ENCODE measurements around the gene COL6A3.
"Not testable (repeated sequence)": the region's sequence is repeated elsewhere in the genome, so short reads cannot be mapped to it uniquely, and the experiment has no call there.

Gene COL6A3

GRCh38 chr2:237374284-237375060 is 39.5 kb downstream of the COL6A3 start:
- no peak for DNase-seq

GRCh38 chr2:237371856-237372255 is 42.1 kb downstream of the COL6A3 start:
- no peak for DNase-seq

DNA sequence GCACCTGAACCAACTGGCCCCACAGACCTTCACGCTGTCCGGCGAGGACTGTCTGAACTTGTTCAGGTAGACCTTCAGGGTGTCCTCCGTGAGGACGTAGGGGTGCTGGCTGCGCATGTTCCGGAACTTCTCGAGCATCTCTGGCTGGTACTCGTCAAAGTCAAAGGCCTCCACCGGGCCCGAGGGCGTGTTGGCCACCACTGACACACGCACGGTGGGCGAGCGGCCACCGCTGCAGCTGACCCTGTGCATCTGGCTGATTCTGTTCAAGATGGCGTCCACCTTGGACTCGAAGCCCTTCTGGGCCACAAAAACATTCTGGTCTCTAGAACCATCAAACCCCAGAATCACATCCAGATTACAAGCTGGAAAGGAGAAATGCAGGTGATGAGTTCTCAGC is 48.3 kb downstream of the COL6A3 start:
- no peak for DNase-seq

- DNase-seq: no peak
Measured at GRCh38 chr2:237364655-237365054, 49.3 kb downstream of the COL6A3 start.

GRCh38 chr2:237361194-237362004 is 52.6 kb downstream of the COL6A3 start:
- DNase-seq: peak; percentile 1

GRCh38 chr2:237359894-237360780 is 53.8 kb downstream of the COL6A3 start:
- no peak for DNase-seq

DNA sequence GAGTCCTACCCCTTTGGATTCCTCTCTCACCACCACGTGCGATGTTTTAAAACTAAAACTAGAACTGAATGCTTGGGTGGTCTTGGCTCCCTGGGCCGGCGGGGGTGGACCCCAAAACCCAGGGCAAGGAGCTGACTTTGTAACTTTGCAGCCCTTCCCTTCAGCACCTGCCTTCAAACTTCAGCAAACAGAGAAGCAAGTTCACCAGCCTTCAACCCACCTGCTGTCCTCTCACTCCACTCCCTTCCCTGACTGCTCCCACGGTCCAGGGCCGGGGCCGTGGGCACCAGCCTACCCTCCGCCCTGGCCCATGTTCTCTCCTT is 54.5 kb downstream of the COL6A3 start:
- no peak for DNase-seq

DNA sequence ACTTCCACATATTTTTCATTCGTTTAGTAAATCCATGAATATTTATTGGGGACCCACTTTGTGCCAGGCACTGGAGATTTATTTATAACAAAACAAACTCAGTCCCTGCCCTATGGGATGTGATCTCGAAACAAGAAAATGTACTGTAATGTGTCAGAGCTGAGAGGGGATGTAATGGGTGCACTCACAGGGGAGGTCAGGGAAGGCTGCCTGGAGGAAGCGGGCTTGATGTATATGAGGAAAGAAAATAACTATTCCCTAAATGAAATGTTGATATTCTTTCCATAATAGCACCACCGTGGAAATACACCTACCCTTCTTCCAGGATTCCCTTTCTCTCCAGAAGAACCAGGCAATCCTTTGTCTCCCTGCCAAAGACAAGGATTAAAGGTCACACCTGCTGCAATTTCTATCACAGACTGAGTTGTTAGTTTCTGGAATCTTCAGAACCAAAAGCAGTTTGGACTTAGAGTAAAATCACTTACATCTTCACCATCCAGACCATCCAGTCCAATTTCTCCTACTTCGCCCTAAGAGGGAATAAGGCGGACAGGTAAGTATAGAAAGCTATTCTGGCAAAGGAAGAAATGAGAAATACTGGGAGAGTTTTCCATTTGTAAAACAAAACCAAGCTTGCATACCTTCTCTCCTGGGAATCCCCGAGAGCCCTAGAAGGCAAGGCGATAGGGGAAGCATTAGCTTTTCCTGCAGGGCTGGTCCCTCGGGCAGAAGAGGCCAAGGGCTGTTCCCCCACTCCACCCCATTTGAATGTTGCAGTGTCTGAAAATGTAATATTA is 55.0 kb downstream of the COL6A3 start:
- no peak for DNase-seq

DNA sequence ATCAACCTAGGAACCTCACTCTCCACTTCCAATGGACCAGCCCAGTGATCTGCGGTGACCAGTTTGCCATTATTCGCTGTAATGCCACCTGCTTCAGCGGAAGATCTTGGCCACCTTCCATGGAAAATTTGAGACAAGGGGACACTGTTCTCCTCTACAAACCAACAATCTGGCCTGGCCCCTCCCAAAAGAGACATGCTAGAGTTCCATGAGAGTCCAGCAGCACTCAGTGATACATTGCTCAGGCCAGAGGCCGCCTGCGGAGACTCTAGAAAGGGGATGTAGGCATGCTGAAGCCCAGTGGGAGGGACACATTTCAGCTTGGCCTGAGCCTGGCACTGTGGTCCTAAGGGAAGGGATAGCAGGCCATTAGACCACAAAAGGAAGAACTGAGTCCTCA is 58.3 kb downstream of the COL6A3 start:
- DNase-seq: no peak

DNA sequence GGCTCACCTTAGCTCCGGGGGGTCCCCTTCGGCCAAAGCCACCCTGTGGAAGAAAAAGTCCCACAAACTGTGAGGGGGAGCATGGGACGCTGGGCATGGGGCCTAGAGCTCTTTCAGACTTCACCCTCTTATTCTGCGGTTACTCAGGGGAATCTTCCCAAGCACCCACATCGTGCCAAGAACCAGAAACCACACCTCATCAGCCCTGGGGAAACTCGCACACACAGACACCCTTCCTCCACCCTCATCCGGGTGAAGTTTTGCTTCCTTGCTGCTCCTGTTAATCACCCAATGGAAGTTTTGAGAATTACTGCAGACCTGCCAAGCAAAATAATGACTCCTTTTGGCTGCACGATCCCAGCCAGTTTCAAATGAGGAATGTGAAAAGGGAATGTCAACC is 59.1 kb downstream of the COL6A3 start:
- DNase-seq: no peak

DNA sequence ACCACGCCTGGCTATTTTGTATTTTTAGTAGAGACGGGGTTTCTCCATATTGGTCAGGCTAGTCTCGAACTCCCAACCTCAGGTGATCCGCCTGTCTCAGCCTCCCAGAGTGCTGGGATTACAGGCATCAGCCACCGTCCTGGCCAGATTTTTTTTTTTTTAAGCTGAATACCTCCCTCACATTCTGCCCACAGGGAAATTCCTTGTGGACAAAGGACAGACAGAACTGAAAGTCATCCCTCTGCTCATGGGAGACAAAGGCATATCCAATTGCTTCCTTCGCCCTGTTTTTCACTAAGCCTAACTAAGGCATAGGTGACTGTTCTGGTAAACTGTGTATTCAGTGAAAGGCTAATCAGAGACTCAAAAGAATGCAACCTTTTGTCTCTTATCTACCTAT is 59.8 kb downstream of the COL6A3 start:
- DNase-seq: not testable (repeated sequence)

DNA sequence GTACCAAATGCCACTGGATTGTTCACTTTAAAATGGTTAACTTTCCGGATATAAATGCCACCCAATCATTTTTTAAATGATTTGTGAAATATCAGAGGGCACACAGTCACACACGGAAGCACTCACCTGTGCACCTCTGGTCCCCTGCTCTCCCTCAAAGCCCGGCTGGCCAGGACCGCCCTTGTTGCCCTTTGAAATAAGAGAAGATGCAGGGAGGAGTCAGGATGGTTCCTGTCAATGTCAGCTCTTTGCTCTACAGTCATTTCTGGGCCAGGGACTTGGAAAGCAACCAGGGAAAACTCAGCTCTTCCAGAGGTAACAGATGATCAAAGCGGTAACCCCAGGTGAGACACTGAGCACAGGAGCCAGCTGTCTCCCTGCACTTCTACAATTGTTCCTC is 60.7 kb downstream of the COL6A3 start:
- no peak for DNase-seq

- DNase-seq: no peak
Measured at GRCh38 chr2:237352279-237352845, 61.6 kb downstream of the COL6A3 start.

DNA sequence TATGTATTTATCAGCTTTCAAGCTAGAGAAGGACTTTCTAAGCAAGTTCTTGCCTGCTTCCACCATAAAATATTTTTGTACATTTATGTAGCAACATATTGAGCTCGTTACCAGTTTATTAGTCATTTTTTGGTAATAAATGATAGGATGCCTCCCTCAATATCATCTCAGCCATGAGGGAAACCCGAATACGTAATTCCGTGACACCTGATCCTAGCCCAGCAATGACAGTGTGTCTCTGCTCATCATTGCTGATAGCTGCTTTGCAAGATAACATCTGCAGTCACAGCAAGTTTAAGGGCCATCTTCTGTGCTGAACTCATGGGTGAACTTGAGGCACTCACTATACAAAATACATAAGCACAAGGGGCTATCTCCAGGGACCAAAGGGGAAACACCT is 62.2 kb downstream of the COL6A3 start:
- no peak for DNase-seq

DNA sequence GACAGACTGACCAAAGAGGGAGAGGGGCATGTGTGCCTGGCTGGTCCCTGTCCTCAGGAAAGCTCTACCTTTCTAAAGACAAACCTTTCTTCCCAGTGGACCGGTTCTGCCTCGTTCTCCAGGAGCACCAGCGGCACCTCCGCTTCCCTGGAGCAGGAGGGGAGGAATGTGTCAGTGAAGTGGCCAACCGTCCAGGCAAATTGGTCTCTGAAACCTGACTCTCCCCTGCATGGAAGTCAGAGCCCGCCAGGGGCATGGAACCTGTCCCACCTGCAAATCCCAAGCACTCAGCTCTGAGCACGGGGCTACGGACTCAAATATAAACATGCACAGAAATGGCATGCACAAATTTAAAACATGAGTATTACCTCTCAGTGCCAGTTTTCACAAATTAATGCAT is 62.9 kb downstream of the COL6A3 start:
- no peak for DNase-seq

DNA sequence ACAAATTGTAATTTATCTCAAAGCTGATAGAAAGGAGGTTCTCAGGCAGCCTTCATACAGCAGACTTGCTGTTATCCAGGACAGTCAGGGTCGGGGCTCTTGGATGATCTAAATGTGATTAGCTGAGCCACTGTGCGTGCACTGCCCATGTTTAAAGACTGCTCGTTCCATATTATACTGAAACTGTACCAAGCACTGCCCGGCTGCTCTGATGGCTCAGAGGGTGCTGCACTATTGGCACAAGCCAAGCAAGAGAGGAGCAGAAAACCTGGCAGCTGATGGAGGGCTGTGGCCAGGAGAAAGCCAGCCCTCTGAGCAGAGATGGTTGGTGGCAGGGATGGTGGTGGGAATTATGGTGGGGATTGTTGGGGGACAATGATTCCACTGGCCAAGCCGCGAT is 63.4 kb downstream of the COL6A3 start:
- no peak for DNase-seq

DNA sequence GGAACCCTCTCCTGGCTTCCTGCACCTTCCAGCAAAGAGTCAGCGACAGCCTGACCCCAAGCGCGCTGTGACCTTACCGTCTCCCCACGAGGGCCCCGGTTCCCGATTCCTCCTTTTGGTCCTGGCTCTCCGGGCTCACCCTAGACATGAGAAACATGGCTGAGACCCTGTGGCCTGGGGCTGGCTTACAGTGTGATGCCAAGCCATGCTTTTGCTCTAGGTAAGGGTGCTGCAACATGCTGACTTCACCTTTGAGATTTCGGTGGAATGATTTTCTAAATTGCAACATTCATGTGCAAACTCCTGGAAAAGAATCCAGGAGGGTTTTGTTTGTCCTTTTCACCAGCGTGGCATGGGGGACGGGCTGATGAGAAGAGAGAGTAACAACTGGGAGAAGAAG is 63.9 kb downstream of the COL6A3 start:
- no peak for DNase-seq

GRCh38 chr2:237348281-237348865 is 65.6 kb downstream of the COL6A3 start:
- DNase-seq: no peak

DNA sequence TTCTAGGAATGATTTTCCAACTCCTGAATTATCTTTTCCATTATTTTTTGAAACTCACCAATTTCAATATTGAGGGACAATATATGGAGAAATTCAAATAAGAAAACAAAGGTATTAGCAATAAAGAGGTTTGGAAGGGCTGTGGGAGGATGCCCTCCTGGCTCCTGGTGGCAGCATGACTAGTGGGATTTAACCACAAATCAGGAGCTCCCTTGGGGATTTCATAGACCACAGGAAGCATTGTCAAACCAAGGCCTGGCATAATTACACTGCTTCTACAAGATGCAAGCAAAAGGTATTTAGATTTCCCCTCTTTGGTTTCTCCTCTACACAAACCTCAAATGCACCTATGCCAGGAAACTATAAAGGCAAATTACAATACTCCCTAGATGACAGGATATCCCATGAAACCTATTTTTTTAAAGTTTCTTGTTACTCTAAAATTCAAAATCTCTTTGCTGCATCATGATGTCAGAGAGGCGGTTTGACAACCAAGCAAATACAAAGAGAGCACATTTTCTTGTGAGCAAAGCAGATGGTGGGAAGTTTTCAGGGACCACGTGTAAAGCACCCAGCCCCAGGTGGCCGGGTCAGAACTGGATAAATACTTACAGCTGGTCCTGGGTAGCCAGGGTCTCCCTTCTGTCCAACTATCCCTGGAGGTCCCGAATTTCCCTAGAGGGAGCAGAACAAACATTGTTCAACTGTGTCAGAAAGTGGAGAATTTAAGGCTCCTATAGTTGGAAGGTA is 67.9 kb downstream of the COL6A3 start:
- no peak for DNase-seq

DNA sequence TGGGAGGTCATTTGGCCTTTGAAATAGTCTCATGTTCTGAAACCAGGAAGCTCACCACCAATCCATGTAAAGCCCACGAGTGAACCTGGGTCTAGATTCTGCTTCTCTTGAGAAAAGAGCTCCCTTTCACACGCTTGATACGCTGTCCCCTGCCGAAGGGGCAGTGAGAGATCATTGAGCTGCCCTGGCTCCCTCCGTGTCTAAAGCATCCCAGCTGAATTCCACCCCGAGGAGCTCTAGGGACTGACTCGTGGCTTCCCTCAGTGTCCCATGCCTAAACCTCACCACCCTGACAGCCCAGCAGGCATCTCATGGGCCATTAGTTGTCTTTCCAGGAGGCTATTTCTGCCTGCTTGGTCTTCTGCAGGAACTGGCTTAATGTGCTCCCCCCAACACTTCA is 68.6 kb downstream of the COL6A3 start:
- no peak for DNase-seq

DNA sequence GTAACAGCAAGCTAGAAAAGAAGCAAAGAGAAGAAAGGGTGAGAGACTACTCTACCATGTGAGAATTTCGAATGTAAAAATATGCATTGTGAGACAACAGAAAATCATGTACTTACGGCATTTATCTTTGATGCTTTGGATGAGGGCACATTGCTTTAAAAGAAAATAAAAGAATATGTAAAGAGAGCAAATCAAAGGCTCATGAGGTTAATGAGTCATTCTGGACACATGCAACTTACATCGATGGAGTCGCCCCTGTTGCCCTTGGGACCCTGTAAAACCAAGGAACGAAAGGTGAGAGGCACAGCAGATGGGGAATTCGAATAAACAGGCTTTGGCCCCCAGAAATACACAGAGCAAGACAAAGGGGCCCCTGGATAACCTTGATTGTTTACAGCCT is 69.0 kb downstream of the COL6A3 start:
- DNase-seq: no peak
